HCT116 (cell line): ENCODE data around the gene B3GALNT2. TPM values are rescaled to one million over a fixed set of nuclear protein-coding genes. Genes with fewer than 3 reads are reported as not detected.

Source experiments
- ATAC-seq: fragments of 200-7000 bp; cut with Tn5 transposase; 2 replicates; pipeline ENCODE4 v1.9.1; 2020; ENCODE audit warnings: mild to moderate bottlenecking, moderate library complexity
- BruUV-seq: library from RNA; stranded (reverse); fragments of 400-500 nt; replicated peaks from 2 replicates; lab custom pipeline; 2021; lab: Mats Ljungman, UMichigan
- CTCF ChIA-PET: fragments of 300-600 bp; sonication (Branson Sonifier 250); formaldehyde crosslinking; loops from one replicate; lab custom pipeline; 2021; ENCODE audit warnings: antibody characterized with exemption; lab: Charles Lee
- POLR2A ChIA-PET: fragments of 300-600, 350-600 bp; sonication (Branson Sonifier 250); formaldehyde crosslinking; loops from one replicate; lab custom pipeline; 2021; ENCODE audit warnings: antibody characterized with exemption; lab: Charles Lee
- RAD21 ChIA-PET, 2 experiments: fragments of 300-600 bp; sonication (Branson Sonifier 250); formaldehyde crosslinking; loops; one replicate each; lab custom pipeline; 2023; ENCODE audit warnings: low total read pairs in 2 of 2; ENCODE audit not compliant: uncharacterized antibody in 2 of 2, unreplicated experiment in 2 of 2, low non-redundant PET in 1 of 2; lab: Charles Lee
- DNase-seq: peaks from one replicate; pipeline ENCODE4 v3.0.0-alpha.2; 2010; ENCODE audit warnings: low read depth, low spot score
- H2AFZ ChIP-seq: fragments of 200-600 bp; shearing (Covaris generic), sonication (generic); 2 replicates; pipeline ENCODE4 v1.6.1; 2017; ENCODE audit warnings: low read depth, mixed run types, mixed read lengths, antibody characterized with exemption, low read length; ENCODE audit not compliant: poor library complexity, severe bottlenecking
- H3K27ac ChIP-seq: 2 replicates; pipeline ENCODE4 v1.5.1; 2012; ENCODE audit warnings: low read depth, low read length
- H3K27me3 ChIP-seq: fragments of 200-600 bp; sonication (generic); 2 replicates; pipeline ENCODE4 v1.6.1; 2016; ENCODE audit warnings: mixed run types, low read length, mixed read lengths; ENCODE audit not compliant: insufficient read depth
- H3K36me3 ChIP-seq, 2 experiments: fragments of 200-500 bp in 1 of 2; fragments of 200-600 bp in 1 of 2; sonication (Bioruptor generic) in 1 of 2; sonication (generic) in 1 of 2; 2 replicates each; pipeline versions ENCODE4 v1.5.1 to v1.6.1; 2014 to 2016; ENCODE audit warnings: low read length in 2 of 2, inconsistent platforms in 1 of 2, mixed read lengths in 1 of 2, mixed run types in 1 of 2; ENCODE audit not compliant: insufficient read depth in 2 of 2, control insufficient read depth in 1 of 2
- H3K4me1 ChIP-seq, 2 experiments: fragments of 200-600 bp in 1 of 2; sonication (generic) in 1 of 2; 2 replicates each; pipeline versions ENCODE4 v1.5.1 to v1.6.1; 2012 to 2017; ENCODE audit warnings: low read length in 2 of 2, inconsistent platforms in 1 of 2, mild to moderate bottlenecking in 1 of 2, mixed read lengths in 1 of 2, mixed run types in 1 of 2, moderate library complexity in 1 of 2; ENCODE audit not compliant: insufficient read depth in 2 of 2, control insufficient read depth in 1 of 2
- H3K4me2 ChIP-seq: fragments of 200-600 bp; sonication (generic); 2 replicates; pipeline ENCODE4 v1.6.1; 2017; ENCODE audit warnings: mixed run types, low read length, mixed read lengths
- H3K4me3 ChIP-seq, 2 experiments: fragments of 200-600 bp in 1 of 2; sonication (generic) in 1 of 2; replicated peaks in 1 of 2; 2 replicates each; pipeline ENCODE4 v1.5.1; 2011 to 2016; ENCODE audit warnings: low read length in 2 of 2, control low read depth in 1 of 2, low read depth in 1 of 2, mild to moderate bottlenecking in 1 of 2, mixed read lengths in 1 of 2, mixed run types in 1 of 2
- H3K79me2 ChIP-seq: fragments of 200-600 bp; sonication (generic); 2 replicates; pipeline ENCODE4 v1.6.1; 2017; ENCODE audit warnings: mild to moderate bottlenecking, mixed run types, low read length, moderate library complexity, mixed read lengths; ENCODE audit not compliant: insufficient read depth
- H3K9ac ChIP-seq: fragments of 200-600 bp; sonication (generic); 2 replicates; pipeline ENCODE4 v1.6.1; 2016; ENCODE audit warnings: low read length, mixed read lengths
- H3K9me2 ChIP-seq: fragments of 200-600 bp; sonication (generic), shearing (Covaris generic); 2 replicates; pipeline ENCODE4 v1.6.1; 2017; ENCODE audit warnings: mixed run types, mild to moderate bottlenecking, moderate library complexity; ENCODE audit not compliant: insufficient read depth
- H3K9me3 ChIP-seq, 2 experiments: fragments of 200-500 bp in 1 of 2; fragments of 200-600 bp in 1 of 2; sonication (Bioruptor generic) in 1 of 2; sonication (generic) in 1 of 2; 2 replicates each; pipeline ENCODE4 v1.6.1; 2014 to 2017; ENCODE audit warnings: low read length in 2 of 2, mixed read lengths in 2 of 2, inconsistent platforms in 1 of 2, low read depth in 1 of 2, mild to moderate bottlenecking in 1 of 2, mixed run types in 1 of 2, moderate library complexity in 1 of 2; ENCODE audit not compliant: control insufficient read depth in 1 of 2, insufficient read depth in 1 of 2
- H4K20me1 ChIP-seq: fragments of 200-600 bp; sonication (generic), shearing (Covaris generic); 2 replicates; pipeline ENCODE4 v1.6.1; 2017; ENCODE audit warnings: mixed run types, mild to moderate bottlenecking, moderate library complexity; ENCODE audit not compliant: insufficient read depth
- CBX3 ChIP-seq: IDR thresholded peaks from 2 replicates; pipeline ENCODE4 v1.6.1; 2012; ENCODE audit warnings: low read depth
- EGR1 ChIP-seq: IDR thresholded peaks from 2 replicates; pipeline ENCODE4 v1.6.1; 2012; ENCODE audit warnings: low read depth
- ELF1 ChIP-seq: IDR thresholded peaks from 2 replicates; pipeline ENCODE4 v1.6.1; 2012; ENCODE audit warnings: low read depth, borderline replicate concordance
- EZH2 ChIP-seq: fragments of 200-600 bp; sonication (generic); IDR thresholded peaks from 2 replicates; pipeline ENCODE4 v1.6.1; 2017; ENCODE audit warnings: antibody characterized with exemption, mixed run types
- FOSL1 ChIP-seq: IDR thresholded peaks from 2 replicates; pipeline ENCODE4 v1.6.1; 2012; ENCODE audit warnings: low read depth
- JUND ChIP-seq: IDR thresholded peaks from 2 replicates; pipeline ENCODE4 v1.6.1; 2012
- POLR2A ChIP-seq: IDR thresholded peaks from 2 replicates; pipeline ENCODE4 v1.7.0; 2011; ENCODE audit warnings: borderline replicate concordance; ENCODE audit not compliant: insufficient read depth, insufficient read length; ENCODE audit errors: extremely low read depth
- SIN3A ChIP-seq: IDR thresholded peaks from 2 replicates; pipeline ENCODE4 v1.6.1; 2012; ENCODE audit warnings: low read depth
- SP1 ChIP-seq: IDR thresholded peaks from 2 replicates; pipeline ENCODE4 v1.6.1; 2012; ENCODE audit warnings: low read depth
- YY1 ChIP-seq: IDR thresholded peaks from 2 replicates; pipeline ENCODE4 v1.6.1; 2011; ENCODE audit warnings: low read length, low read depth, moderate library complexity, mild to moderate bottlenecking; ENCODE audit not compliant: insufficient replicate concordance; ENCODE audit errors: extremely low read depth
- ZFX ChIP-seq: fragments of 450-650 bp; IDR thresholded peaks from 2 replicates; pipeline ENCODE4 v1.6.1; 2017
- ZNF274 ChIP-seq: fragments of 200-500 bp; sonication (Bioruptor generic); IDR thresholded peaks from 2 replicates; pipeline ENCODE4 v1.6.1; 2014; ENCODE audit warnings: mild to moderate bottlenecking, low read depth, low read length, inconsistent platforms
- intact Hi-C: fragments of 100-400 bp; cut with micrococcal nuclease; formaldehyde crosslinking; loops from 2 replicates; pipeline ENCODE4 v1.10.0; 2022
- total RNA-seq: library from RNA; stranded (reverse); gene quantifications from one replicate; pipeline ENCODE4 v1.2.1, GENCODE V29; 2021; ENCODE audit not compliant: unreplicated experiment
- TF ChIP-seq, protein P1 (sequence below): IDR thresholded peaks from 2 replicates; pipeline ENCODE4 v1.6.1; 2012
- TF ChIP-seq, protein P2 (sequence below): IDR thresholded peaks from 2 replicates; pipeline ENCODE4 v1.6.1; 2012

The B3GALNT2 gene
- total RNA-seq, 1 experiment from 2014 or later = 36.8 TPM

DNA sequence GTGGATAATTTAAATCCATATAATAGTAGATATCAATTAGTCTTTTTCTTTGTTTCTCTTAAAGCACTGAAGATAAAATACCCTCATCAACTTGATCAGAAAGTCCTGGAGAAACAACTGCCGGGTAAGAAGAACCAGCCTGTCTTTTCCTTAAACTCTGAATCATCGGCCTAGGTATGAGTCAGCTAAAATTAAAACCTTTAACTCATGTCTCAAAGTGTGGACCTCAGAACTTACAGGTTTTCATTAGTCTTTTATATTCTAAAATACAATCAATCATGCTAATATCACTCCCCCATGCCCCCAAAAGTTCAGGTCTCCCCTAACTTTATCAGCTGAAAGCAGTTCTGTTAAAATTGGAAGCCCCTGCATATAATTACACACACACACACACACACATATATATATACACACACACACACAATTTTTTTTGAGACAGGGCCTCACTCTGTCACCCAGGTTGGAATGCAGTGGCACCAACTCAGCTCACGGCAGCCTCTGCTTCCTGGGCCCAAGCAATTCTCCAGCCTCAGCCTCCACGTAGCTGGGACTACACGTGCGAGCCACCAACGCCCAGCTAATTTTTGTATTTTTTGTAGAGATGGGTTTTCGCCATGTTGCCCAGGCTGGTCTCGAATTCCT lies 61.3 kb downstream of the B3GALNT2 start:
- Histone ChIP-seq H3K4me3 (no peak overlapping the region), H3K4me2 (peak overlapping the region; percentile 30), H3K9ac (peak overlapping the region; percentile 41), H3K27ac (peak overlapping the region; percentile 75), H3K79me2 (no peaks in the 10 kb centered on the region), H2AFZ (no peak overlapping the region), H4K20me1 (no peaks in the 10 kb centered on the region), H3K36me3 (peaks cover 6 to 10% of the 10 kb centered on the region in 2 experiments), H3K4me1 (peaks cover 2 to 13% of the 10 kb centered on the region in 2 experiments; a peak in 3 of 4 replicates), H3K27me3 (no peaks in the 10 kb centered on the region), H3K9me2 (no peaks in the 10 kb centered on the region), H3K9me3 (no peaks in the 10 kb centered on the region)
- peak; percentile 15 for DNase-seq
- ChIA-PET POLR2A (interaction anchor here (0.6 kb wide), 1 partner anchor 852 kb away, joined by 3 read pairs; no protein-coding TSS in a partner anchor), CTCF (interaction anchor here (1.1 to 1.2 kb wide), 2 partner anchors 27 to 62 kb away, joined by 3 to 4 read pairs; no protein-coding TSS in a partner anchor), RAD21 (no interaction called here)
- peak; percentile 62; the same call in 1 of the 2 replicates for ATAC-seq
- no TSS peak for BruUV-seq
- intact Hi-C loops = loop anchor here (10.0 kb wide), 1 partner anchor 342 kb away; no protein-coding TSS in a partner anchor
- TF ChIP-seq SP1 (peak; percentile 24; the same call in 1 of the 2 replicates), JUND (peak; percentile 59), ELF1 (no peak), FOSL1 (peak; percentile 72)

DNA sequence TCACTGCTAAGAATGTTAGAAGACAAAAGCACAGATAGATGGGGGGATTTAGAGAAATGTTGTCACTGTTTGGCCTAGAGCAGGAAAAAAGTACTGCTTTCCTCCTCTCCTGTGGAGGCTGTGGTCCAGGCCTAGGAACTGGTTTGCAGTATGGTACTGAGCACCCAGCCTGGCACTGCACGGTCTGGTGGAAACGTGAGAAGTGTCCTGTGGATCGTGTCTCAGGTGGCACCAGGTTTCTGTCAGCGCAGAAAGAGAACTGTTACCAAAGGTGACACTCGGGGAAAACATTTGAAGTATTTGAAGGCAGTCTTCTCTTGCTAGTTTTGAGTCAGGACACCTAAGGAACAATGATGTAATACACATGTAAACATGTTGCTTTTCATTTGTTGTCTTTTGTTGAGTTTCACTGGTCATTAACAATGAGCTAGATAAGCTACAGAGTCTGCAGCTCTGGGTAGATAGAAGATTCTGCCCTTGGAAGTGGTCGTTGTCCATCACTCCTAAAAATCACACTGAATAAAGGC lies 63.0 kb downstream of the B3GALNT2 start:
- POLR2A ChIA-PET = interaction anchor here (1.3 kb wide), 1 partner anchor 64 kb away, joined by 3 read pairs; no protein-coding TSS in a partner anchor
- RAD21 ChIA-PET = no interaction called here
- no peaks in the 10 kb centered on the region for H3K9me2 ChIP-seq
- no peak overlapping the region for H3K27ac ChIP-seq
- H3K79me2 ChIP-seq = no peaks in the 10 kb centered on the region
- no peaks in the 10 kb centered on the region for H4K20me1 ChIP-seq
- H3K4me1 ChIP-seq = peaks cover 2 to 13% of the 10 kb centered on the region in 2 experiments; a peak in 3 of 4 replicates
- TF ChIP-seq, protein P1, sequence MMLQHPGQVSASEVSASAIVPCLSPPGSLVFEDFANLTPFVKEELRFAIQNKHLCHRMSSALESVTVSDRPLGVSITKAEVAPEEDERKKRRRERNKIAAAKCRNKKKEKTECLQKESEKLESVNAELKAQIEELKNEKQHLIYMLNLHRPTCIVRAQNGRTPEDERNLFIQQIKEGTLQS = no peak
- TF ChIP-seq SIN3A = no peak
- TF ChIP-seq ZFX = no peak
- no peak for TF ChIP-seq YY1
- TF ChIP-seq, protein P2, sequence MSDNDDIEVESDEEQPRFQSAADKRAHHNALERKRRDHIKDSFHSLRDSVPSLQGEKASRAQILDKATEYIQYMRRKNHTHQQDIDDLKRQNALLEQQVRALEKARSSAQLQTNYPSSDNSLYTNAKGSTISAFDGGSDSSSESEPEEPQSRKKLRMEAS = no peak
- TF ChIP-seq FOSL1 = no peak
- TF ChIP-seq CBX3 = no peak
- no peak for TF ChIP-seq EGR1
- TF ChIP-seq ZNF274 = no peak
- TF ChIP-seq EZH2 = no peak
- TF ChIP-seq POLR2A = no peak
- no peak for TF ChIP-seq JUND
- DNase-seq (no peak), ATAC-seq (no peak)
- no peaks in the 10 kb centered on the region for H3K9me3 ChIP-seq
- intact Hi-C loops = loop anchor here (10.0 kb wide), 1 partner anchor 344 kb away; no protein-coding TSS in a partner anchor
- H3K36me3 ChIP-seq = peaks cover 12 to 14% of the 10 kb centered on the region in 2 experiments
- no peak overlapping the region for H3K4me3 ChIP-seq
- no TSS peak for BruUV-seq
- no peak overlapping the region for H2AFZ ChIP-seq
- no peak overlapping the region for H3K4me2 ChIP-seq
- no peak overlapping the region for H3K9ac ChIP-seq
- CTCF ChIA-PET = interaction anchor here (0.7 kb wide), 1 partner anchor 26 kb away, joined by 3 read pairs; no protein-coding TSS in a partner anchor
- H3K27me3 ChIP-seq = no peaks in the 10 kb centered on the region
